Mononuclear cell (primary cell): Measurements from ENCODE around the gene SH3RF1. TPM values are rescaled to one million over a fixed set of nuclear protein-coding genes. Genes with fewer than 3 reads are reported as not detected.

Experiments used
- H3K27me3 ChIP-seq: 2 replicates; pipeline ENCODE4 v1.6.0; 2011; ENCODE audit warnings: low read length, control low read depth; ENCODE audit not compliant: insufficient read depth
- H3K4me1 ChIP-seq: 2 replicates; pipeline ENCODE4 v1.5.1; 2011; ENCODE audit warnings: mild to moderate bottlenecking, low read length, control low read depth; ENCODE audit not compliant: insufficient read depth
- H3K4me3 ChIP-seq: 2 replicates; pipeline ENCODE4 v1.5.1; 2011; ENCODE audit warnings: mild to moderate bottlenecking, low read length, moderate library complexity
- H3K9me3 ChIP-seq: 2 replicates; pipeline ENCODE4 v1.5.1; 2011; ENCODE audit warnings: low read depth, mild to moderate bottlenecking, control low read depth, low read length
- total RNA-seq: library from RNA; depleted of rRNA; stranded (reverse); fragments of >200 nt; gene quantifications from one replicate; pipeline ENCODE4 v1.2.3, GENCODE V29; 2012

Gene SH3RF1
- total RNA-seq, 1 donor = 0.94 TPM

DNA sequence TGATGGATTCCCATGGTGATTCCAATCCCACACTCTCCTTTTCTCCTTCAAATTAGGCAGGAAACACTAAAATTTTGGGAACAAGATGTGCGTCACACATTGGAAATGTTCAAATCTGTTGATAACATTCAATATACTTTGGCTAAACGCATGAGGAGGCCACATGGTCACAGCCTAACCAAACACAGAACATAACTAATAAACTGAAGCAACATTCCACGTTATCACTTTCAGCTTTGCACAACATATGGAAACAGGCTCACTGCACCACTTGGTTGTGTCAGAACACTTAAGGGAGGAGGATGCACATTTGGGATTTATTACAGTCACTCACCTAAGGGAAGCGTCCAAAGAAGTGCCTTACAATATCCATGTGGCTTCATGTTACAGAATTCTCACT is 4.7 kb downstream of the SH3RF1 start:
- Histone ChIP-seq H3K27me3 (peaks cover 17% of the 10 kb centered on the region), H3K9me3 (no peaks in the 10 kb centered on the region), H3K4me3 (no peak overlapping the region), H3K4me1 (peaks cover 30% of the 10 kb centered on the region)

- H3K9me3 ChIP-seq = no peaks in the 10 kb centered on the region
- H3K4me3 ChIP-seq = no peak overlapping the region
- peaks cover 7% of the 10 kb centered on the region for H3K27me3 ChIP-seq
- peaks cover 22% of the 10 kb centered on the region for H3K4me1 ChIP-seq
Observed at GRCh38 chr4:169263791-169264392, 6.9 kb downstream of the SH3RF1 start.

GRCh38 chr4:169260217-169260866 is 10.4 kb downstream of the SH3RF1 start:
- no peaks in the 10 kb centered on the region for H3K27me3 ChIP-seq
- no peaks in the 10 kb centered on the region for H3K9me3 ChIP-seq
- peaks cover 30% of the 10 kb centered on the region for H3K4me1 ChIP-seq
- no peak overlapping the region for H3K4me3 ChIP-seq

- Histone ChIP-seq H3K4me3 (no peak overlapping the region), H3K4me1 (peaks cover 34% of the 10 kb centered on the region), H3K27me3 (no peaks in the 10 kb centered on the region), H3K9me3 (no peaks in the 10 kb centered on the region)
Observed at GRCh38 chr4:169259271-169259670, 11.5 kb downstream of the SH3RF1 start.

- H3K4me3 ChIP-seq = no peak overlapping the region
- peaks cover 25% of the 10 kb centered on the region for H3K4me1 ChIP-seq
- no peaks in the 10 kb centered on the region for H3K9me3 ChIP-seq
- H3K27me3 ChIP-seq = no peaks in the 10 kb centered on the region
Observed at GRCh38 chr4:169258141-169258540, 12.6 kb downstream of the SH3RF1 start.

DNA sequence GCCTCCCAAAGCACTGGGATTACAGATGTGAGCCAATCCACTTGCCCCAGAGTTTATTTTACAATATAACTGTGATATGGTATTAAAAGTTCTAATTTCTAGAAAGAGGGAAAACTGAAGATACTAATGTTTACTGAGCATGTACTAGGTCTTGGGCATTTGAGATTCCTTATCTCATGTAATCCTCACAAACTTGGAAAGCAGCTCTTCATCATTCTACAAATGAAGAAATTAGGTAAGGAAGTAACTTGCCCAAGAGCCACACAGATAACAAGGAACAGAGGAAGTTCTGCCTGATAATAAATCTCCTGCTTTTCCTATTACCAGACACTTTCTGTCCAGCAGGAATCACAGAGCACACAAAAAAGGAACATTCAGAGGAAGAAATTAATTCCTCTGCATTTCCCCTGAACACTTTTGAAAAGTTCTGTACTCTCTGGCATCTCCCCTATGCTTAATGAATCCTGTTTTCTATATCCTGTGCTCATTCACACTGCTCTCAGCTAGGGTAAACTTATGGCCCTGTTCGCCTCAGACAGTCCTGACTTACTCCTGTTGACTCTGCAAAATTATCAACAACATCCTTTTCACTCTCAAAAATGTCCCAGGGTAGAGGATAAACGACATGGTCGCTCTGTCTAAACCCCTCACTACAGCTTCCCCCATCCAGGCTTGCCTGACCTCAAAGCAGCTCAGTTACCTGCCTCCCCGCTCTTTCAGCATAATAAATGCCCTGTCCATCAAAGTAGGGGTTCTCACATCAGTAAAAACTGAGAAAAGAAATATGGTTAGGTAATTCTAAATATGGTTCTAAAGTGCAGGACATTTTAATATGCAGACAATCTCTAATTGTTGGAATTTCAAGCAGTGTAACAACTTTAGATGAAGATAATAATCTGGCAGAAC is 13.6 kb downstream of the SH3RF1 start:
- Histone ChIP-seq H3K9me3 (no peaks in the 10 kb centered on the region), H3K4me3 (no peak overlapping the region), H3K4me1 (peaks cover 25% of the 10 kb centered on the region), H3K27me3 (no peaks in the 10 kb centered on the region)

DNA sequence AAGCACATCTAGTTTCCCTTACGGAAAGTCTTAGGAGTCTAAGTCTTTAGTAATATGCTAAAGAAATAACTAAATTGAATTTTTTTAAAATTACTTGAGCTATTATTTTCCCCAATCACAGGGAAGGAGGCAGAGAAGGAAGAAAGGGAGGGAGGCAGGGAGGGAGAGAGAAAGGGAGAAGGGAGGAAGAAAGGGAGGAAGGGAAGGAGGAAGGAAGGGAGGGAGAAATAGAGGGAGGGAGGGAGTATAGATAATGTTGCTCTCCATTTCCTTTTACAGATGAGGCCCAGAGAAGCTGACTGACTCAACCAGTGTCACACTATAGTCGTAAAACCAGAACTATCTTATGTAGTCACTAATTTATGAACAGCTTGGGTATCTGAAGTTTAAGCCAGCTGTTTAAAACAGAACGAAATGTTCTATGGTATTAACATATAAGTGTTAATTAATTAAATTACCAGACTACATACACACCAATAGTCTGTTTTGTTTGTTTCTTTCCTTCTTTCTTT is 14.6 kb downstream of the SH3RF1 start:
- Histone ChIP-seq H3K9me3 (no peaks in the 10 kb centered on the region), H3K4me3 (no peak overlapping the region), H3K27me3 (no peaks in the 10 kb centered on the region), H3K4me1 (peaks cover 24% of the 10 kb centered on the region)

- peaks cover 16% of the 10 kb centered on the region for H3K4me1 ChIP-seq
- H3K9me3 ChIP-seq = no peaks in the 10 kb centered on the region
- H3K4me3 ChIP-seq = no peak overlapping the region
- no peaks in the 10 kb centered on the region for H3K27me3 ChIP-seq
Observed at GRCh38 chr4:169254546-169254983, 16.2 kb downstream of the SH3RF1 start.

GRCh38 chr4:169253904-169254303 is 16.9 kb downstream of the SH3RF1 start:
- Histone ChIP-seq H3K9me3 (no peaks in the 10 kb centered on the region), H3K4me3 (no peak overlapping the region), H3K27me3 (no peaks in the 10 kb centered on the region), H3K4me1 (peaks cover 16% of the 10 kb centered on the region)

GRCh38 chr4:169253113-169253671 is 17.6 kb downstream of the SH3RF1 start:
- H3K9me3 ChIP-seq = no peaks in the 10 kb centered on the region
- peaks cover 16% of the 10 kb centered on the region for H3K4me1 ChIP-seq
- H3K27me3 ChIP-seq = no peaks in the 10 kb centered on the region
- H3K4me3 ChIP-seq = no peak overlapping the region

- no peaks in the 10 kb centered on the region for H3K27me3 ChIP-seq
- H3K4me3 ChIP-seq = no peak overlapping the region
- no peaks in the 10 kb centered on the region for H3K9me3 ChIP-seq
- H3K4me1 ChIP-seq = peaks cover 16% of the 10 kb centered on the region
Observed at GRCh38 chr4:169252339-169253112, 18.2 kb downstream of the SH3RF1 start.

GRCh38 chr4:169251291-169252235 is 19.2 kb downstream of the SH3RF1 start:
- peaks cover 6% of the 10 kb centered on the region for H3K4me1 ChIP-seq

DNA sequence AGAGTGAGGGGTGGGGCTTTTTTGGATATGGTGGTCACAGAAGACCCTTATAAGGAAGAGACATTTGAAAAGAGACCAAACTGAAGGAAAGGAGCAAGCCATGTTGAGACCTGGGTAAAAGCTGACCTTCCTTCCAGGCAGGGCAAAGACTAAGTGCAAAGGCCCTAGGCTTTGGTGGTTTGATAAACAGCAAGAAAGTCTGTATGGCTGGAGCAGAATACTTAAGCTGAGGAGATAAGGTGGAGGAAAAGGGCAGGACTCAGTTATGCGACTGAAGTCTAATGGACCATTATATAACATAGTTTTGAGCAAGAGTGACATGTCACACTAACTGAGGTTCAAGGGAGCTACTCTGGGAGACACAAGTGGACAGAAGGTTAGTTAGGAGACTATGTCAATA is 20.0 kb downstream of the SH3RF1 start:
- Histone ChIP-seq H3K9me3 (no peaks in the 10 kb centered on the region), H3K27me3 (no peaks in the 10 kb centered on the region), H3K4me1 (peaks cover 4% of the 10 kb centered on the region), H3K4me3 (no peak overlapping the region)

More at GRCh38 chr4:169251291-169252235, 19.2 kb downstream of the SH3RF1 start:
- Histone ChIP-seq H3K4me3 (no peak overlapping the region), H3K9me3 (no peaks in the 10 kb centered on the region), H3K27me3 (no peaks in the 10 kb centered on the region)
